ENCODE results near the gene SLFN12. TPM values are rescaled to one million over a fixed set of nuclear protein-coding genes. Genes with fewer than 3 reads are reported as not detected.

SLFN12 gene
- total and polyA plus RNA-seq, 2 donors from 2014 or later, result 2.3 to 13.3 TPM

GRCh38 chr17:35377068-35377467 is 55.2 kb downstream of the SLFN12 start:
- peaks cover 25% of the 10 kb centered on the region for H3K27me3 ChIP-seq (ENCODE audit: control insufficient read depth, insufficient read depth, low read length)
- no peak overlapping the region for H3K27ac ChIP-seq (ENCODE audit: low read depth in 2 of 2, low read length in 2 of 2)
- FAIRE-seq, result no peak
- H3K36me3 ChIP-seq (ENCODE audit: control insufficient read depth in 2 of 3, insufficient read depth in 3 of 3, low read length in 3 of 3), result no peaks in the 10 kb centered on the region
- H3K9me3 ChIP-seq (ENCODE audit: control insufficient read depth in 2 of 3, insufficient read depth in 1 of 3, low read length in 3 of 3), result no peaks in the 10 kb centered on the region
- intact Hi-C loops (cut with DNase I), result no loop called here
- no peak overlapping the region for H3K4me3 ChIP-seq (ENCODE audit: low read length in 3 of 3)
- no peak overlapping the region for H3K9ac ChIP-seq (ENCODE audit: low read length in 3 of 3)
- TF ChIP-seq CTCF (IDR thresholded peaks at IDR 0.05; ENCODE audit: borderline replicate concordance, extremely low read depth, insufficient read depth), result no peak
- no peak for DNase-seq
- H3K4me1 ChIP-seq (ENCODE audit: control insufficient read depth in 2 of 3, insufficient read depth in 2 of 3, low read depth in 1 of 3, low read length in 3 of 3), result peaks cover 0 to 2% (median 0%) of the 10 kb centered on the region in 3 donors

DNA sequence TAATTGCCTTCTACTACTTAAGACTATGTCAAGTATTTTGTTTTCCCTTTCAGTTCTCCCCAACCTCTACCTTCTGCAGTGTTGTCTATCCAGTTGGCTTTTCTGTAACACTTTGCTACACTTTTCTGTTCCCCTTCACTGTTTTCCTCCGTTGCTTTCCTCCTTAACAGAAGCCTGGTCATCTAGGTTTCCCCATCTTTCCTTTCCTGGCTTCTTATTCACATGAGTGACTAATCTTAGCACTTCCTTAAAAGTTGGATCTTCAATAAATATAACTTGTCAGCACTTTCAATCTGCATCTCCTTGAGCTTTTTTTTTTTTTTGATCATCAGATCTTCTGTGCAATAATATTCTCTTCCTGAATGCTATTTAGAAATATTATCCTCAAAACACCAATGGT is 56.1 kb downstream of the SLFN12 start:
- intact Hi-C loops (cut with DNase I), result no loop called here
- no peak for TF ChIP-seq CTCF (IDR thresholded peaks at IDR 0.05; ENCODE audit: borderline replicate concordance, extremely low read depth, insufficient read depth)
- DNase-seq (no peak), FAIRE-seq (no peak)
- Histone ChIP-seq H3K9me3 (ENCODE audit: control insufficient read depth in 2 of 3, insufficient read depth in 1 of 3, low read length in 3 of 3) (peaks cover 0 to 4% (median 0%) of the 10 kb centered on the region in 3 donors), H3K36me3 (ENCODE audit: control insufficient read depth in 2 of 3, insufficient read depth in 3 of 3, low read length in 3 of 3) (no peaks in the 10 kb centered on the region), H3K4me1 (ENCODE audit: control insufficient read depth in 2 of 3, insufficient read depth in 2 of 3, low read depth in 1 of 3, low read length in 3 of 3) (peaks cover 0 to 2% (median 0%) of the 10 kb centered on the region in 3 donors), H3K9ac (ENCODE audit: low read length in 3 of 3) (peak overlapping the region in 1 of 3 donors; percentile 26), H3K27ac (ENCODE audit: low read depth in 2 of 2, low read length in 2 of 2) (no peak overlapping the region), H3K4me3 (ENCODE audit: low read length in 3 of 3) (no peak overlapping the region), H3K27me3 (ENCODE audit: control insufficient read depth, insufficient read depth, low read length) (peaks cover 33% of the 10 kb centered on the region)

- H3K9ac ChIP-seq (ENCODE audit: low read length in 3 of 3), result peak overlapping the region; percentile 11 to 84 (median 31)
- DNase-seq (no peak), FAIRE-seq (no peak)
- intact Hi-C loops (cut with DNase I), result no loop called here
- peaks cover 37% of the 10 kb centered on the region for H3K27me3 ChIP-seq (ENCODE audit: control insufficient read depth, insufficient read depth, low read length)
- TF ChIP-seq CTCF (IDR thresholded peaks at IDR 0.05; ENCODE audit: borderline replicate concordance, extremely low read depth, insufficient read depth), result no peak
- peak overlapping the region; percentile 92 to 97 for H3K27ac ChIP-seq (ENCODE audit: low read depth in 2 of 2, low read length in 2 of 2)
- H3K4me1 ChIP-seq (ENCODE audit: control insufficient read depth in 2 of 3, insufficient read depth in 2 of 3, low read depth in 1 of 3, low read length in 3 of 3), result peaks cover 0 to 2% (median 0%) of the 10 kb centered on the region in 3 donors
- no peaks in the 10 kb centered on the region for H3K36me3 ChIP-seq (ENCODE audit: control insufficient read depth in 2 of 3, insufficient read depth in 3 of 3, low read length in 3 of 3)
- H3K4me3 ChIP-seq (ENCODE audit: low read length in 3 of 3), result peak overlapping the region; percentile 53 to 71 (median 62)
- peaks cover 0 to 7% (median 3%) of the 10 kb centered on the region in 3 donors for H3K9me3 ChIP-seq (ENCODE audit: control insufficient read depth in 2 of 3, insufficient read depth in 1 of 3, low read length in 3 of 3)
Measured at GRCh38 chr17:35374766-35375344, 57.4 kb downstream of the SLFN12 start.

Data from kidney (tissue), 14 donors.